ENCODE data around the gene RAET1G.
"Not testable (repeated sequence)": the region's sequence is repeated elsewhere in the genome, so short reads cannot be mapped to it uniquely, and the experiment has no call there.

Gene RAET1G

GRCh38 chr6:149891864-149892263 is 31.1 kb downstream of the RAET1G start:
- DNase-seq: not testable (repeated sequence)

- DNase-seq: no peak
Observed at GRCh38 chr6:149891259-149891658, 31.7 kb downstream of the RAET1G start.

DNA sequence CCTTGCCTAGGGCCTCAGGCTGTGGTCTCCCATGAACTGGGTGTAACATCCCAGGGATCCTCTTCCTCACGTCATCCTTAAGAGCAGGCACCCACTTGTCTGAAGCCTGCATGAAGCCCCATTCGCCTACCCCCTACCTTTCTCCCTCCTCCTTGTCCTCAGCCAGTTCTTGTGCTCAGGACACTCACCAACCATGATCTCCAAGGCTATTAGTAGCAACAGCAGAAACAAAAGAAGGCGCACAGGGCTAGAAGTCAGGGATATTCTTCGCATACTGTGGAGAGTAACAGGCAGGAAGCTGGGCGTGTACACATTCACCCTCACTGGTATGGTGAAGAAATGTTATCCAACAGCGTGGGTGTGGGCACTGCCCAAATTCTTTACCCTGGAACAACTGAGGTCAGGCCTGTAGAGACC is 32.3 kb downstream of the RAET1G start:
- DNase-seq: no peak

DNA sequence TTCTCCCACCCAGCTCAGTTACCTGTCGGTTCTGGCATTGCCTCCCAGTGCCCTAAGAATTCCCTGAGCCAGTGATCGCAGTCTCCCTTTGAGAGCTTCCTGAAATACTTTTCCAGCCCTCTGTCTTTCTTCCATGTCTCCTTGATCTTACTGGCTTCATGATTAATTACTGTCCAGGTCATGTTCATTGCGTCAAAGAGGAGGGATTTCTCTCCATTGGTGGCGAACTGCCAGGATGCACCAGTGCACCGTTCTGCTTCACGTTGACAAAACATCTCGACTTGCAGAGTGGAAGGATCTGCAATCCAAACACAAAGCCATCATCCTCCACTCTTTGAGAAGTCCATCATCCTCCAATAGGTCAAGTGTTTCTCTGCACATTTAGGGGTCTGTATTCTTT is 33.6 kb downstream of the RAET1G start:
- DNase-seq: no peak

- no peak for DNase-seq
Observed at GRCh38 chr6:149888659-149889058, 34.3 kb downstream of the RAET1G start.

DNA sequence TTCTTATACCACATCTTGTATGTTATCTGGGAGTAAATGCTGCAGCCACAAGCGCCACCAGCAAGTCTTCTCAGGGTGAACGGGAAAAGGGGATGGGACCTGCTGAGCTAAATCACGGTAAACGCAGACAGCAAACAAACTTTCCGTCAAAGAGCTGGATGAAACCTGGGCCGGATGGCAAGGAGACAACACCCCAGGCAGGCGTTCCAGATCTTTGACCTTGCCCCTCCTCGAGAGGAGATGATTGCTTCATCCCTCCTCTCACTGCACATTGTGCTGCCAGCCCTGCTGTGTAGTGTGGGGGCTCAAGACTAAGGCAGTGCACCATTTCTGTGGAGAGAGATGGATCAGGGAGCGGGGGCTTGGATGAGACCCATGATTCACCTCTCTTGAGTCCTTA is 34.8 kb downstream of the RAET1G start:
- no peak for DNase-seq

DNA sequence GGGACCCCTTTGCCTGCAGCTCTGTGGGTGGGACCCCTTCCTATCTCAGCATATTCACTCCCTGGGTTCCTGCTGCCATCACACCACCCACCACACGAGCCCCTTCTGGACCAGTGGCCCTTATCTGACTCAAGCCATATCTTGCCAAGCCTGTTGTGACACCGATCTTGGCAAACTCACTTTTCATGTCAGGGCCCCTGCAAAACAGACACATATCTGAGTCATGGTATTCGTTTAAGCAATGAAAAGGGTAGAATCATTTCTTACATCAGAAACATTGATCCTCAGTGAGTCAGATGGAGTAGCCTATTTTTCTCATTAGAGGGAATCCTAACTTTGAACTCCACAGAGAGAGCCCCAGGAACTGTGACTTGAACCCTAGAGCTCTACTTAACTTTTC is 35.6 kb downstream of the RAET1G start:
- DNase-seq: no peak

- DNase-seq: no peak
Observed at GRCh38 chr6:149885888-149886287, 37.0 kb downstream of the RAET1G start.

DNA sequence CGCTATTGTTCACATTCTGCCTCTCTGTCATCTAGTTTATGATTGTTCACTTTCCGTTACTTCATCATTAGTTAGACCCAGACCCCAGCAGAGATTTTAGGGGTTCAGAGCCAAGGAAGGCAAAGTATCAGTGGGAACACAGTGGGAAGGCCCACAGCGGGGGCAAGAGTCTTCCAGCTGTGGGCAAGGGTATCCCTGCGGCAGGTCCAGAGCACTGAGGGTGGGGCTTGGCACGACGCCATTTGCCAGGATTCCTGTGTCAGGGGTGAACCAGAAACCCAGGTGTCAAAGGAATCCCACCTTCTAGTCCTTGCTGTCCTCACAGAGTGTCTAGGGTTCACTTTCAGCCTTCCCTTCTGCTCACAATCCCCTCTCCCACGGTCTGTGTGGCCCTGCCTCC is 38.3 kb downstream of the RAET1G start:
- DNase-seq: no peak

GRCh38 chr6:149884215-149884614 is 38.7 kb downstream of the RAET1G start:
- no peak for DNase-seq

- no peak for DNase-seq
Observed at GRCh38 chr6:149881860-149882259, 41.1 kb downstream of the RAET1G start.

DNA sequence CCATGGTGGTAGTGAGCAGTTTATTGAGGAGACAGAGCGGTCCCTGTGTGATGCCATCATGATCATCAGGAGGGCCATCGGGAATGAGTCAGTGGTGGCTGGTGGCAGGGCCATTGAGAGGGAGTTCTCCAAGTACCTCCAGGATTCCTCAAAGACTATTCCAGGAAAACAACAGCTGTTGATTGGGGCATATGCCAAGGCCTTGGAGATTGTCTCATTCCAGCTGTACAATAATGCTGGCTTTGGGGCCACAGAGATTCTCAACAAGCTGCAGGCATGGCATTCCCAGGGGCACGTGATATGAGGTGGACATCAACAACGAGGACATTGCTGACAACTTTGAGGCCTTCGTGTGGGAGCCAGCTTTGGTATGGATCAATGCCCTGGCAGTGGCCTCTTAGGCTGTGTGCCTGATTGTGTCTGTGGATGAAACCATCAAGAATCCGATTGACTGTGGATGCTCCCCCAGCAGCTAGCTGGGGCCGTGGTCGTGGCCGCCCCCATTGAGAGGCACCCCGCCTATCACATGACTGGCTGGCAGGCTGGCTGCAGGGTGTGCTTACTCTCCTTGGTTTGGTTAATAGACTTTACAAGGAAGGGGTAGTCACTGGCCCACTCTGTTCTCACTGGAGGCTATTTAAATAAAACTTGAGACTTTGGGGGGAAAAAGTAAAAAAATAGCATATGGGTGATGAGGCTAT is 41.7 kb downstream of the RAET1G start:
- no peak for DNase-seq

- DNase-seq: no peak
Observed at GRCh38 chr6:149877659-149878058, 45.3 kb downstream of the RAET1G start.

DNA sequence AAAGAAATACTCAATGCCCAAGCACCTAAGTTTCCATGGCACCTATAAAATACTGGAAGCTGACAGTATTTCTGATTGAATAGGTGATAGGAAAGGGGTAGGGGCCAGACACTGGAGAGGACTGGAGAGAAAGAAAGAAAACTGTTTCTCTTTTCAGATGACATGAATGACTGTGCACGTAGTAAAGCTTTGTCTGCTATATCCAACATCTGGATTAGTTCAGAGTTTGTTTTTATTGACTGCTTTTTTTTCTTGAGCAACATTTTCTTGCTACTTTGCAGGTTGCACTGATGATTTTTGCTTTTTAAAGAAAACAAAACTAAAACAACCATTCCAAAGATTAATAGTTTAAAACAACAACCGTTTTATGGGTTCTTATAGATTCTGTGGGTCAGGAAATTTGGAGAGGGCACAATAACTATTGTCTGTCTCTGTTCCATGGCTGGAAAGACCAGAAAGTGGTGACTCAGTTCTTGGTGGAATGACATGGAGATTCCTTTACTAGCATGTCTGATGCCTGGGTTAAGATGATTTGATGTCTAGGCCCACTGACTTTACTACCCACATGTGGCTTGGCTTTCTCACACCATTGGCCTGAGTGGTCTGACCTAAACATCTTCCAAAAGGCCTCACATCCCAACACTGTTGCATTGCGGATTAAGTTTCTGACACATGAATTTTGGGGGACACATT is 46.5 kb downstream of the RAET1G start:
- no peak for DNase-seq

DNA sequence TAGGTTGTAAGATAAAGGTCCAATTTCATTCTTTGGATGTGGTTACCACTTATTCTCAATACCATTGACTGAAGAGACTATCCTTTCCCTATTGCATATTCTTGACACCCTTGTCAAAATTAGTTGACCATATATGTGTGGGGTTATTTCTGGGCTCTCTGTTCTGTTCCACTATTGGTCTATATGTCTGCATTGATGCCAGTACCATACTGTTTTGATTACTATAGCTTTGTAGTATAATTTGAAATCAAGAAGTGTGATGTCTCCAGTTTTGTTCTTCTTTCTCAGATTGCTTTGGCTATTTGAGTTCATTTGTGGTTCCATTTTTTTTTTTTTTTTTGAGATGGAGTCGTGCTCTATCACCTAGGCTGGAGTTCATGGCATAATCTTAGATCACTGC is 50.7 kb downstream of the RAET1G start:
- DNase-seq: no peak

- DNase-seq: no peak
Observed at GRCh38 chr6:149871182-149871581, 51.7 kb downstream of the RAET1G start.

DNA sequence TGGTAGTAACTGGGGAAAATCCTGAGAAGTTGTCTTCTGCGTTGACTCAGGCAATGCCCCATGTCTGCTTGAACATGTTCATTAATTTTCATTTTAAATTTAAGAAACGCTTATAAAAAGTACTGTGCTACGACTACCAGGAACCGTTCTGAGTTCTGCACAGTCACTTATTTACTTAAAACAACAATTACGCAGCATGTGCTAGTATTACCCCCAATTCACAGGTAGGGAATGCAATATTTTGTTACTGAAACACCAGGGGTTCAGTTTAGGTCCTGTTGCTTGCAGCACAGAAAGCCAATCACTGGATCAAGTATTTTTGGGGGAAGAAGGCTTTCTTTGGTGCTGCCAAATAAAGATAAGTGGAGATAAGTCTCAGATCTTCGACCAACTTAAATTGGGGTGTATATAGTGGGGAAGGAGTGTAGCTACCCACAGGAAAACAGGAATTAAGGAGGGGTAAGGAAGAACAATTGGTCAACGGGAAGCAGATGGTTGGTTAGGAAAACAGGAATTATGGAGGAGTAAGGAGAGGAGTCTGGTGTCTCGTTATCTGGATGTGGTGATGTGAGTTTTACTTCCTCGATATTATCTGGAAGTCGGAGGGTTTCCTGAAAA is 53.5 kb downstream of the RAET1G start:
- DNase-seq: no peak

GRCh38 chr6:149867876-149868640 is 54.9 kb downstream of the RAET1G start:
- no peak for DNase-seq

Measured in stimulated activated CD4-positive, alpha-beta T cell treated with anti-CD3 and anti-CD28 coated beads, Interleukin-12 subunit alpha, Interleukin-12 subunit beta, amount 100 ng/mL, for 4 hours (primary cell).